Measurements from ENCODE around the gene C7orf57. TPM values are rescaled to one million over a fixed set of nuclear protein-coding genes. Genes with fewer than 3 reads are reported as not detected.
"Not testable (repeated sequence)": the region's sequence is repeated elsewhere in the genome, so short reads cannot be mapped to it uniquely, and the experiment has no call there.

The C7orf57 gene
- total RNA-seq, result under 0.01 TPM

DNA sequence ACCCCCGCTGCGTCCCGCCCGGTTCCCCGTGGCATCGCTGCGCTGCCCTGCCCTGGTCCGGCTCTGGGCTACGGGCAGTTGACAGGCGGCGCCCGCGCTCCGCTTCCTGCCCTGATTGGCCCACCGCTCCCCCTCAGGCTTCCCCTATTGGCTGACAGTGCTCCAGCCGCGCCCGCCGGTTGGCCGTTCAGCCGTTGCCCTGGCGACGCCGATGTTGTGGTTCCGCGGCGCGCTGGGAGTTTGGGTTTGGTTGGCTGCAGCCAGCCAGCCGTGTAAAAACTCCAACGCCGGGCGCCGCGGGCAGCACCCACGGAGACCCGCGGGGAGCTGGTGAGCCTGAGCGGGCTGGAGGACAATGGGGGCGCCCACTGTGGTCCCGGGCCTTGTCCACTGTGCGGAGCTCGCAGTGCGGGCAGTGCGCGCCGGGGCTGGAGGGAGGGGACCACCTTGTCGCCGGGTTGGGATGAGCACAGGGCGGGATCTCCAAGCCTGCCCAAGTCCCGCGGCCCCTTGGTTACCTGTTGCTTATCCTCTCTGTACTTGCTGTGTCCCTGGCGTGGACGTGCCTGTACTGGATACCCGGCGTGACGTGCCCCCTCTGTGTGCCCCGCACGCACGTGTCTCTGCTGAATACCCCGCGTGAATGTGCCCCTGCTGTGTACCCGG, at the start of gene C7orf57:
C7orf57 (plus strand) TSS at position 243 of the 666 bp plus-strand sequence. CDS start 766 bp downstream, outside the sequence.
- DNase-seq (ENCODE audit: low spot score in 2 of 2) (peak; percentile 85 to 91), FAIRE-seq (no peak)

- no peak for FAIRE-seq
- DNase-seq (ENCODE audit: low spot score in 2 of 2), result no peak
Measured at GRCh38 chr7:47988496-47989386, 46.6 kb upstream of the C7orf57 start.

DNA sequence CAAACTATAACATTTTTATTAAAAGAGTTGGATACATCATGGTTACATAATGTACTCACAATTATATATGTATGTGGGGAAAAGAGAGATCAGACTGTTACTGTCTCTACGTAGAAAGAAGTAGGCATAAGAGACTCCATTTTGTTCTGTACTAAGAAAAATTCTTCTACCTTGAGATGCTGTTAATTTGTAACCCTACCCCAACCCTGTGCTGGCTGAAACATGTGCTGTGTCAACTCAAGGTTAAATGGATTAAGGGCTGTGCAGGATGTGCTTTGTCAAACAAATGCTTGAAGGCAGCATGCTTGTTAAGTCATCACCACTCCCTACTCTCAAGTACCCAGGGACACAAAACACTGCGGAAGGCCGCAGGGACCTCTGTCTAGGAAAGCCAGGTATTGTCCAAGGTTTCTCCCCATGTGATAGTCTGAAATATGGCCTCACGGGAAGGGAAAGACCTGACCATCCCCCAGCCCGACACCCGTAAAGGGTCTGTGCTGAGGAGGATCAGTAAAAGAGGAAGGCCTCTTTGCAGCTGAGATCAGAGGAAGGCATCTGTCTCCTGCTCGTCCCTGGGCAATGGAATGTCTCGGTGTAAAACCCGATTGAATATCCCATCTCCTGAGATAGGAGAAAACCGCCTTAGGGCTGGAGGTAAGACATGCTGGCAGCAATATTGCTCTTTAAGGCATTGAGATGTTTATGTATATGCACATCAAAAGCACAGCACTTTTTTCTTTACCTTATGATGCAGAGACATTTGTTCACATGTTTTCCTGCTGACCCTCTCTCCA, 45.5 kb upstream of the C7orf57 start:
- FAIRE-seq; DNase-seq (ENCODE audit: low spot score in 2 of 2): not testable (repeated sequence)

- DNase-seq (ENCODE audit: low spot score in 2 of 2) (no peak), FAIRE-seq (no peak)
Measured at GRCh38 chr7:47990592-47990991, 44.8 kb upstream of the C7orf57 start.

GRCh38 chr7:47991270-47991669, 44.1 kb upstream of the C7orf57 start:
- DNase-seq (ENCODE audit: low spot score in 2 of 2) (no peak), FAIRE-seq (no peak)

DNA sequence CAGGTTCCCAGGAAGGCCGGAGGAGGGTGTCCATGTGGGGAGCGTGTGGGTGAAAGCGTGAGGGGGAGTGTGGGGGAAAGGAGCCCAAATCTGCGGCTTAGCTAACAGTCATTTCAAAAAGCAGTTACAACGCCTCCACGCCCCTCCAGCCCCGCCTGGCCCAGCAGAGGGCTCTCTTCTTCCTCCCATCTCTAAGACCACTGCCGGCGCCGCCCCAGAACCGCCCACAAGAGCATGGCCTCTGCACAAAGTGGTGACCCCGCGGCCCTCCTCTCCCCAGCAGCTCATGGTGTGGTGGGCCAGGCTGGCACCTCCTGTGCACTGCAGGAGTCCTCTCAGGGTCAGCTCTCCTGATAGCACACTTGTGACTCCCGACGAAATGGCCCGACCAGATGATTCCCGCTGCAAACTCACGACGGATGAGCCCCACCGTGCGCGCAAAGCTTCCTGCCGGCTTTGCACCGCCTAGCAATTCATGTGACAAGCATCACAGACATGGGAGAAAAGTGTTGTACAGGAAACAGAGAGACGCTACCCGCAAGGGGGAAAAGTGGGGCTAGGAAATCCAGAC, 43.5 kb upstream of the C7orf57 start:
- FAIRE-seq (no peak), DNase-seq (ENCODE audit: low spot score in 2 of 2) (peak; percentile 35 to 59)

DNA sequence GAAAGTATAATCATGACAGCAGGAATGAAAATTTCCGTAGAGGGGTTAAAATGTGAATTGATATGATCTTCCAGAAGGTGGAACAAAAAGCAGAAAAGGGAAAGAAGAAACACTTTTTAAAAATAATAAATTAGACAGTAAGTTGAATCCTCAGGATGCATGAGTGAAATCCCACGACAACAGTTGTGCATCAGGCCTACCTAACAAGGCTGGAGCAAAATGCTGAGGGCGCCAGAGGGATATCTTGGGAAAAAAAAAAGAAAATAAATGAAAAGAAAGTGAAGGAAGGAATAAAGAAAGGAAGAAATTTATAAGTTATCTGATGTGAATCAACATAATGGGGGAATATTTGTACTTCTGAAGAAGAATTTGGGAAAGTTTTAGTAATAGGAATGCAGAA, 42.9 kb upstream of the C7orf57 start:
- no peak for FAIRE-seq

DNA sequence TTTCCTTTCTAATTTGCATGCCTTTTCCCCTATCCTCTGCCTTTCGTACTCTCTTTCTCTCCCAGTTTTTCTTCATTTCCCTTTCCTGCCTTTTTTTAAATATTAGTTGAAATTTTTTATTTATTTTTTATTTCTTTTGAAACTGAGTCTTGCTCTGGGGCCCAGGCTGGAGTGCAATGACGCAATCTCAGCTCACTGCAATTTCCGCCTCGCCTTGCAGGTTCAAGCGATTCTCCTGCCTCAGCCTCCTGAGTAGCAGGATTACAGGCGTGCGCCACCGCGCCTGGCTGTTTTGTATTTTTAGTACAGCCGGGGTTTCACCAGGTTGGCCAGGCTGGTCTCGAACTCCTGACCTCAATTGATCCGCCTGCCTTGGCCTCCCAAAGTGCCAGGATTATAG, 35.9 kb upstream of the C7orf57 start:
- DNase-seq (ENCODE audit: low spot score in 2 of 2) (no peak), FAIRE-seq (no peak)

More for the DNA sequence above, 42.9 kb upstream of the C7orf57 start:
- no peak for DNase-seq (ENCODE audit: low spot score in 2 of 2)

GRCh38 chr7:48000164-48000563, 35.2 kb upstream of the C7orf57 start:
- not testable (repeated sequence) for FAIRE-seq; DNase-seq (ENCODE audit: low spot score in 2 of 2)

DNA sequence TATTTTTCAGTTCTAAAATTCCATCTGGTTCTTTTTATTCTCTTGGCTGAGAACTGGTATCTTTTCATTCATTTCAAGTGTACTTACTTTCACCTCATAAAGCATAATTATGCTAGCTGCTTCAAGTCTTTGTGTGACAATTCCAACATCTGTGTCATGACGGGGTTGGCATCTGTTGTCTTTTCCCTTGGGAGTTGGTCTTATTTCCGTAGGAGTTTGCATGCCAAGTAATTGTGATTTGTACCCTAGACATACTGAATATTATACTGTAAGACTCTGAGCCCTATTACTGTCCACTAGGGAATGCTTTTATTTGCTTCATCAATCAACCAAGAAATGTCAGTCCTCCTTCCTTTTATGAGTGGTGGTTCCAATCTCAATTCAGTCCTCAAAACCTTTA, 31.3 kb upstream of the C7orf57 start:
- FAIRE-seq (no peak), DNase-seq (ENCODE audit: low spot score in 2 of 2) (no peak)

- FAIRE-seq, result no peak
- no peak for DNase-seq (ENCODE audit: low spot score in 2 of 2)
Measured at GRCh38 chr7:48004638-48005037, 30.7 kb upstream of the C7orf57 start.

DNA sequence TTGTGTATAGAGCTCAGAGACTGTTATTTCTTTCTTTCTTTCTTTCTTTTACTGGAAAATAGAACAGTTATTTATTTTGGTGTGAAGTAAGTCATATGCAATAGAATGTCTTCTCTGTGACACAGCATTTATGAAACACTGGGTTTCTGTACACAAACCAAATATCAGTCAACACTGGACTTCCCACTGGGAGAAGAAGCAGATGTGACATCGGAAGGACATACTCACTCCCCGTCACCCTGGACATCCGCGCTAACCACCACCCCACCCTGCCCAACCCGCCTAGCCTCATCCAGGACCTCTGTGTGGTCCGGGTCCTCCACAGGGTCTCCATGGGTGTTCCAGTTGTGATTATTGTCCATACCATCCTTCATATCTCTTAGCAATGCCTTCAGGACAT, 28.5 kb upstream of the C7orf57 start:
- FAIRE-seq, result no peak
- DNase-seq (ENCODE audit: low spot score in 2 of 2), result no peak

- DNase-seq (ENCODE audit: low spot score in 2 of 2) (no peak), FAIRE-seq (no peak)
Measured at GRCh38 chr7:48009257-48009656, 26.1 kb upstream of the C7orf57 start.

DNA sequence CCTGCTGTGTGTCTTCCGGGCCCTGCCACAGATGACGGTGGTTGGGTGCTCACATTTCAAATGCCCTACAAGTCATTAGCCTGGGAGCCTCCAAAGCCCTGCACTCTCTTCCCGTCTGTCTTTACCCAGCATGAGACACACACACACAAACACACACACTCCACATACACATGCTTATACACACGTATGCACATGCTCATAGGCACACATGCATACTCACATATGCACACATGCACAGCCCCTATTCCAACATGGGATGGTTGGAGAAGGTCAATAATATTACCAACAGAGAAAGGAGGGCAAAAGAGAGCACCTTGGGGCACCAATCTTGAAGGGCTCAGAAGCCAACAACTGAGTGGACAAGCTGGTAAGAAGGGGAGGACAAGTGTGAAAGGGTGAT, 25.4 kb upstream of the C7orf57 start:
- DNase-seq (ENCODE audit: low spot score in 2 of 2) (no peak), FAIRE-seq (no peak)

GRCh38 chr7:48011323-48011722, 24.0 kb upstream of the C7orf57 start:
- no peak for DNase-seq (ENCODE audit: low spot score in 2 of 2)

DNA sequence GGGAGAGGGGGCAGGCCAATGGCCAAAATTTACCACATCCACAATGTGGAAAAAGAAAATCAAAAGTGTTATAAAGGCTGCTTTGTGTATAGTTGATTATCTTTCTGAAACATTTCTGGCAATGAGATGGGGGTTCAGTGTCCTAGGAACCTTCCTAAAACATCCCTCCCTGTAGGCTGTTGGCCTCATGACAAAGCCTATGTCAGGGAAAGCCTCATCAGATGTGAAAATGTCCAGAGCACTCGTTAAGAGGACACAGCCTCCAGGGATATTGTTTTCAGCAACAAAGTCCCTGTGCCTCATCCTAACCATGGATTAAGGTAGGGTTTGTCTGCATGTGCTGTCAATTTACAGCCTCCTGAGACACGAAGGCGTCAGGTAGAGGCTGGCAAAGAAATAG, 23.4 kb upstream of the C7orf57 start:
- FAIRE-seq (no peak), DNase-seq (ENCODE audit: low spot score in 2 of 2) (no peak)

More at GRCh38 chr7:48011323-48011722, 24.0 kb upstream of the C7orf57 start:
- FAIRE-seq, result no peak

- DNase-seq (ENCODE audit: low spot score in 2 of 2), result no peak
- no peak for FAIRE-seq
Measured at GRCh38 chr7:48016641-48017040, 18.7 kb upstream of the C7orf57 start.

- no peak for FAIRE-seq
- no peak for DNase-seq (ENCODE audit: low spot score in 2 of 2)
Measured at GRCh38 chr7:48017674-48018073, 17.7 kb upstream of the C7orf57 start.

GRCh38 chr7:48025624-48026023, 9.7 kb upstream of the C7orf57 start:
- DNase-seq (ENCODE audit: low spot score in 2 of 2), result no peak
- no peak for FAIRE-seq

DNA sequence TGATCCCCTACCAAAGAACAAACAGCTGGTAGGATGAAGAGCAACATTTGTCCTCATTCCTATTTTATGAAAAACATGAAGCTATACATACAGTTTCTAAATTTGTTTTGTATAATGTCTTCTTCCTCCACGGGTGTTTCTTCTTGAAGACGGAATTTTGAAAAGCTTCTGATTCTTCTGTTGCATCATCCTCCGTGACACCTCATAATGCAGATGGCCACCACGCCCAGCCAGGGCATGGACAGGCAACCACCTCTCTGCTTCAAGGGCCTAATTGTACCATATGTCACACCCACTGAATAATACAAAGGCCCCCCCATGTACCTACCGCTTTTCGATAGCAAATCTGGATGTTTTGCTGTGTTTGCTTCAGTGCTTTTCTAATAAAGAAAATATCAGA, 6.4 kb upstream of the C7orf57 start, which contains the start of gene SUN3:
SUN3 (minus strand) TSS at position 170 of the 400 bp plus-strand sequence; CDS start at position 1, 169 bp downstream.
- FAIRE-seq, result no peak
- DNase-seq (ENCODE audit: low spot score in 2 of 2), result no peak
